Endothelial cell of umbilical vein (primary cell): Measurements from ENCODE around the gene TRMT11. TPM values are rescaled to one million over a fixed set of nuclear protein-coding genes. Genes with fewer than 3 reads are reported as not detected.

Experiments
- BruUV-seq: library from RNA; stranded (reverse); fragments of 400-500 nt; replicated peaks from 2 replicates; lab custom pipeline; 2021; lab: Mats Ljungman, UMichigan
- CTCF ChIA-PET: fragments of 300-600, 350-600 bp; sonication (Branson Sonifier 250); formaldehyde crosslinking; loops from one replicate; lab custom pipeline; 2021; ENCODE audit warnings: antibody characterized with exemption, inconsistent platforms; lab: Charles Lee
- POLR2A ChIA-PET: fragments of 300-600, 350-600 bp; sonication (Branson Sonifier 250); formaldehyde crosslinking; loops from one replicate; lab custom pipeline; 2021; ENCODE audit warnings: antibody characterized with exemption, inconsistent platforms; lab: Charles Lee
- DNase-seq: peaks from one replicate; pipeline ENCODE4 v3.0.0-alpha.2; 2011; ENCODE audit warnings: low read depth, low spot score
- FAIRE-seq: peaks from 2 replicates; lab custom pipeline; 2011; peaks lifted over from hg19 to GRCh38; lab: Jason Lieb, UNC
- H2AFZ ChIP-seq: 2 replicates; pipeline ENCODE4 v1.6.0; 2012; ENCODE audit warnings: low read depth, low read length, control low read depth, inconsistent platforms
- H3K27ac ChIP-seq: 2 replicates; pipeline ENCODE4 v1.5.1; 2011; ENCODE audit warnings: low read depth, mild to moderate bottlenecking, control low read depth, low read length, moderate library complexity; ENCODE audit not compliant: insufficient read depth
- H3K27me3 ChIP-seq, 2 experiments: 2 replicates each; pipeline versions ENCODE4 v1.6.0 to v1.6.1; 2011; ENCODE audit warnings: low read length in 2 of 2, mixed read lengths in 1 of 2; ENCODE audit not compliant: control insufficient read depth in 2 of 2, insufficient read depth in 2 of 2
- H3K36me3 ChIP-seq, 2 experiments: 2 replicates in 1 of 2; 3 replicates in 1 of 2; pipeline ENCODE4 v1.5.1; 2011; ENCODE audit warnings: low read length in 2 of 2, mild to moderate bottlenecking in 1 of 2, moderate library complexity in 1 of 2; ENCODE audit not compliant: control insufficient read depth in 2 of 2, insufficient read depth in 2 of 2; ENCODE audit errors: extremely low read depth in 1 of 2
- H3K4me1 ChIP-seq: 3 replicates; pipeline ENCODE4 v1.5.1; 2011; ENCODE audit warnings: mild to moderate bottlenecking, low read length; ENCODE audit not compliant: control insufficient read depth, insufficient read depth; ENCODE audit errors: extremely low read depth
- H3K4me2 ChIP-seq: 2 replicates; pipeline ENCODE4 v1.6.1; 2011; ENCODE audit warnings: low read length, control low read depth, mixed read lengths; ENCODE audit not compliant: insufficient read depth
- H3K4me3 ChIP-seq, 3 experiments: fragments of 200-600 bp in 1 of 3; sonication (generic), shearing (Covaris generic) in 1 of 3; replicated peaks in 1 of 3; 2 replicates each; pipeline ENCODE4 v1.5.1; 2011 to 2016; ENCODE audit warnings: control low read depth in 3 of 3, low read length in 3 of 3, mild to moderate bottlenecking in 2 of 3, inconsistent platforms in 1 of 3, low read depth in 1 of 3, moderate library complexity in 1 of 3; ENCODE audit not compliant: insufficient read depth in 1 of 3
- H3K79me2 ChIP-seq: 2 replicates; pipeline ENCODE4 v1.6.0; 2012; ENCODE audit warnings: low read length, inconsistent platforms; ENCODE audit not compliant: control insufficient read depth, insufficient read depth
- H3K9ac ChIP-seq: replicated peaks from 2 replicates; pipeline ENCODE3; 2011; ENCODE audit warnings: low read length, control low read depth; ENCODE audit not compliant: insufficient read depth; ENCODE audit errors: extremely low read depth
- H3K9me1 ChIP-seq: replicated peaks from 3 replicates; pipeline ENCODE4 v1.6.0; 2011; ENCODE audit warnings: mild to moderate bottlenecking, low read length; ENCODE audit not compliant: control insufficient read depth, insufficient read depth; ENCODE audit errors: extremely low read depth
- H3K9me3 ChIP-seq: replicated peaks from 2 replicates; pipeline ENCODE4 v1.5.1; 2012; ENCODE audit warnings: low read length, inconsistent platforms; ENCODE audit not compliant: control insufficient read depth, insufficient read depth
- H4K20me1 ChIP-seq: replicated peaks from 2 replicates; pipeline ENCODE3; 2011; ENCODE audit warnings: mild to moderate bottlenecking, low read length; ENCODE audit not compliant: control insufficient read depth, insufficient read depth; ENCODE audit errors: extremely low read depth
- EZH2 ChIP-seq: IDR thresholded peaks from 2 replicates; pipeline ENCODE4 v1.6.1; 2012; ENCODE audit warnings: borderline replicate concordance, low read depth, mild to moderate bottlenecking, moderate library complexity, low read length, inconsistent platforms; ENCODE audit not compliant: severe bottlenecking
- FOS ChIP-seq: IDR thresholded peaks from 2 replicates; pipeline ENCODE4 v1.6.1; 2011; ENCODE audit warnings: mild to moderate bottlenecking, low read length, moderate library complexity, borderline replicate concordance; ENCODE audit not compliant: insufficient read depth
- JUN ChIP-seq: IDR thresholded peaks from 2 replicates; pipeline ENCODE4 v1.6.1; 2011; ENCODE audit warnings: borderline replicate concordance, low read depth; ENCODE audit not compliant: insufficient read length, insufficient read depth
- MYC ChIP-seq: IDR thresholded peaks from one replicate; pipeline ENCODE4 v1.6.1; 2011; ENCODE audit warnings: mild to moderate bottlenecking, low read depth, low read length
- POLR2A ChIP-seq: IDR thresholded peaks from 2 replicates; pipeline ENCODE4 v1.6.1; 2012; ENCODE audit warnings: low read depth, mild to moderate bottlenecking, control low read depth, low read length
- POLR2AphosphoS5 ChIP-seq: IDR thresholded peaks from 2 replicates; pipeline ENCODE4 v1.6.1; 2012; ENCODE audit warnings: low read depth, mild to moderate bottlenecking, control low read depth, low read length, moderate library complexity; ENCODE audit not compliant: insufficient read depth
- dilution Hi-C: fragments of 300-500 bp; cut with MboI; formaldehyde crosslinking; loops from one replicate; pipeline ENCODE4 v1.15.0; 2019; ENCODE audit warnings: low sequenced_read_pairs; ENCODE audit not compliant: extremely low pct_ligation_motif_present
- intact Hi-C: fragments of 100-400 bp; cut with micrococcal nuclease; formaldehyde crosslinking; loops from one replicate; pipeline ENCODE4 v1.10.0; 2022
- polyA plus RNA-seq, 4 experiments: library from polyadenylated mRNA; depleted of rRNA in 3 of 4; stranded (reverse) in 3 of 4; unstranded in 1 of 4; fragments of >200 nt; gene quantifications; 2 replicates each; pipeline versions ENCODE4 v1.2.1 to v1.2.3, GENCODE V29; 2011 to 2012; ENCODE audit warnings: missing spikeins in 1 of 4
- total RNA-seq: library from RNA; stranded (reverse); gene quantifications from 2 replicates; pipeline ENCODE4 v1.2.3, GENCODE V29; 2021
- TF ChIP-seq, protein P1 (sequence below), 2 donors: IDR thresholded peaks; 1 replicate in 1 of 2; 2 replicates in 1 of 2; pipeline ENCODE4 v1.5.1; 2011; ENCODE audit warnings: low read length in 2 of 2, mild to moderate bottlenecking in 2 of 2, moderate library complexity in 2 of 2, control low read depth in 1 of 2, inconsistent platforms in 1 of 2, low read depth in 1 of 2; ENCODE audit not compliant: insufficient read depth in 1 of 2; ENCODE audit errors: extremely low read depth in 1 of 2

Gene TRMT11
- total and polyA plus RNA-seq, 2 donors (not counting 3 experiments of a cell fraction or from before 2014, with no cell fraction given) = 5.1 to 10.7 TPM

DNA sequence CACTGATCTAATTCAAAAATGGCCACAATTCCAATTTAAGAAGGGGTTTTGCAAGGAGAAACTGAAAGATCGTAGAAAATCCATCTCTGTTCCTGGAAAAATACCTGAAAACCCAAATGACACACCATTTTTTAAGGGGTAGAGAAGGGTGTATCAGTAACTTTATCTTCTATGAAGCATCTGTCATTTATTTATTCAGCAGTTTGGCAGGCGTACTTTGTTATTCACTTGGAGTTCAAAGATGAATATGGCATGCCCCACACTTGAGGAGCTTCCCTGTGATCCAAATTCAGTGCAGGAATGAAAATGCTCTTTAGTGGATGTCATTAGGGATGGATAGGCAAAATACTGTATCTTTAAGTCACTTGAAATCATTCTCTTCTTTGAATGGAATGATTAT lies 22.5 kb upstream of the TRMT11 start:
- Histone ChIP-seq H3K36me3 (peaks cover 0 to 1% of the 10 kb centered on the region in 2 experiments), H3K4me2 (no peak overlapping the region), H3K27ac (no peak overlapping the region), H4K20me1 (no peaks in the 10 kb centered on the region), H3K9me1 (no peaks in the 10 kb centered on the region), H3K4me1 (no peaks in the 10 kb centered on the region), H2AFZ (no peak overlapping the region), H3K27me3 (no peaks in the 10 kb centered on the region), H3K9me3 (no peaks in the 10 kb centered on the region), H3K79me2 (no peaks in the 10 kb centered on the region), H3K4me3 (no peak overlapping the region), H3K9ac (no peak overlapping the region)
- ChIA-PET CTCF (interaction anchor here (0.8 to 3.5 kb wide), 5 partner anchors 11 to 183 kb away, joined by 3 to 24 read pairs (median 3); no protein-coding TSS in a partner anchor), POLR2A (no interaction called here)
- intact Hi-C loops = no loop called here
- no peak for TF ChIP-seq JUN
- no peak for TF ChIP-seq POLR2AphosphoS5
- TF ChIP-seq MYC = no peak
- TF ChIP-seq POLR2A = no peak
- no peak for TF ChIP-seq EZH2
- TF ChIP-seq, protein P1, sequence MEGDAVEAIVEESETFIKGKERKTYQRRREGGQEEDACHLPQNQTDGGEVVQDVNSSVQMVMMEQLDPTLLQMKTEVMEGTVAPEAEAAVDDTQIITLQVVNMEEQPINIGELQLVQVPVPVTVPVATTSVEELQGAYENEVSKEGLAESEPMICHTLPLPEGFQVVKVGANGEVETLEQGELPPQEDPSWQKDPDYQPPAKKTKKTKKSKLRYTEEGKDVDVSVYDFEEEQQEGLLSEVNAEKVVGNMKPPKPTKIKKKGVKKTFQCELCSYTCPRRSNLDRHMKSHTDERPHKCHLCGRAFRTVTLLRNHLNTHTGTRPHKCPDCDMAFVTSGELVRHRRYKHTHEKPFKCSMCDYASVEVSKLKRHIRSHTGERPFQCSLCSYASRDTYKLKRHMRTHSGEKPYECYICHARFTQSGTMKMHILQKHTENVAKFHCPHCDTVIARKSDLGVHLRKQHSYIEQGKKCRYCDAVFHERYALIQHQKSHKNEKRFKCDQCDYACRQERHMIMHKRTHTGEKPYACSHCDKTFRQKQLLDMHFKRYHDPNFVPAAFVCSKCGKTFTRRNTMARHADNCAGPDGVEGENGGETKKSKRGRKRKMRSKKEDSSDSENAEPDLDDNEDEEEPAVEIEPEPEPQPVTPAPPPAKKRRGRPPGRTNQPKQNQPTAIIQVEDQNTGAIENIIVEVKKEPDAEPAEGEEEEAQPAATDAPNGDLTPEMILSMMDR (IDR thresholded peaks at IDR 0.05; ENCODE audit: extremely low read depth in 1 of 2, insufficient read depth in 1 of 2, low read depth in 1 of 2, low read length in 2 of 2) = no peak
- no peak for TF ChIP-seq FOS
- no TSS peak for BruUV-seq
- DNase-seq (no peak), FAIRE-seq (no peak)
- dilution Hi-C loops = no loop called here
